ENCODE data around the gene HPCAL1. TPM values are rescaled to one million over a fixed set of nuclear protein-coding genes. Genes with fewer than 3 reads are reported as not detected.

HPCAL1 gene
- total RNA-seq, 1 donor from 2014 or later: 34.3 TPM

GRCh38 chr2:10339647-10340592, 37.2 kb downstream of the HPCAL1 start:
- DNase-seq (no peak), ATAC-seq (ENCODE audit: poor library complexity) (no peak)
- intact Hi-C loops (cut with DNase I): no loop called here

- ATAC-seq (ENCODE audit: poor library complexity) (no peak), DNase-seq (no peak)
- intact Hi-C loops (cut with DNase I): no loop called here
Observed at GRCh38 chr2:10340593-10340975, 37.9 kb downstream of the HPCAL1 start.

- no peak for ATAC-seq (ENCODE audit: poor library complexity)
- intact Hi-C loops (cut with DNase I): no loop called here
- no peak for DNase-seq
Observed at GRCh38 chr2:10341193-10341592, 38.5 kb downstream of the HPCAL1 start.

GRCh38 chr2:10342245-10342951, 39.7 kb downstream of the HPCAL1 start:
- ATAC-seq (ENCODE audit: poor library complexity) (peak; percentile 34), DNase-seq (no peak)
- intact Hi-C loops (cut with DNase I): no loop called here

GRCh38 chr2:10343191-10343590, 40.5 kb downstream of the HPCAL1 start:
- no peak for ATAC-seq (ENCODE audit: poor library complexity)
- DNase-seq: no peak
- intact Hi-C loops (cut with DNase I): no loop called here

- intact Hi-C loops (cut with DNase I): no loop called here
- no peak for ATAC-seq (ENCODE audit: poor library complexity)
- DNase-seq: no peak
Observed at GRCh38 chr2:10343658-10344057, 41.0 kb downstream of the HPCAL1 start.

- DNase-seq: no peak
- intact Hi-C loops (cut with DNase I): no loop called here
- no peak for ATAC-seq (ENCODE audit: poor library complexity)
Observed at GRCh38 chr2:10344105-10345066, 41.7 kb downstream of the HPCAL1 start.

- DNase-seq (no peak), ATAC-seq (ENCODE audit: poor library complexity) (no peak)
- intact Hi-C loops (cut with DNase I): no loop called here
Observed at GRCh38 chr2:10345126-10345525, 42.4 kb downstream of the HPCAL1 start.

GRCh38 chr2:10345813-10346212, 43.1 kb downstream of the HPCAL1 start:
- no peak for DNase-seq
- ATAC-seq (ENCODE audit: poor library complexity): no peak
- intact Hi-C loops (cut with DNase I): no loop called here

- intact Hi-C loops (cut with DNase I): no loop called here
- ATAC-seq (ENCODE audit: poor library complexity) (no peak), DNase-seq (peak; percentile 21)
Observed at GRCh38 chr2:10346929-10347561, 44.3 kb downstream of the HPCAL1 start.

- peak; percentile 32 for DNase-seq
- intact Hi-C loops (cut with DNase I): no loop called here
- ATAC-seq (ENCODE audit: poor library complexity): no peak
Observed at GRCh38 chr2:10347562-10347948, 44.9 kb downstream of the HPCAL1 start.

- intact Hi-C loops (cut with DNase I): no loop called here
- ATAC-seq (ENCODE audit: poor library complexity): no peak
- no peak for DNase-seq
Observed at GRCh38 chr2:10348891-10349290, 46.2 kb downstream of the HPCAL1 start.

GRCh38 chr2:10350761-10351160, 48.1 kb downstream of the HPCAL1 start:
- intact Hi-C loops (cut with DNase I): no loop called here

GRCh38 chr2:10352361-10352760, 49.7 kb downstream of the HPCAL1 start:
- intact Hi-C loops (cut with DNase I): no loop called here
- ATAC-seq (ENCODE audit: poor library complexity): no peak
- no peak for DNase-seq

More at GRCh38 chr2:10350761-10351160, 48.1 kb downstream of the HPCAL1 start:
- ATAC-seq (ENCODE audit: poor library complexity): peak; percentile 31
- DNase-seq: no peak

- intact Hi-C loops (cut with DNase I): no loop called here
Observed at GRCh38 chr2:10352972-10353371, 50.3 kb downstream of the HPCAL1 start.

GRCh38 chr2:10353931-10354330, 51.2 kb downstream of the HPCAL1 start:
- ATAC-seq (ENCODE audit: poor library complexity) (no peak), DNase-seq (no peak)
- intact Hi-C loops (cut with DNase I): no loop called here

More at GRCh38 chr2:10352972-10353371, 50.3 kb downstream of the HPCAL1 start:
- ATAC-seq (ENCODE audit: poor library complexity): no peak
- no peak for DNase-seq

- ATAC-seq (ENCODE audit: poor library complexity) (no peak), DNase-seq (no peak)
- intact Hi-C loops (cut with DNase I): no loop called here
Observed at GRCh38 chr2:10354399-10354798, 51.7 kb downstream of the HPCAL1 start.

All from Right ventricle myocardium superior (tissue), 1 donor.